K562 (cell line): ENCODE measurements around the gene CUL2. TPM values are rescaled to one million over a fixed set of nuclear protein-coding genes. Genes with fewer than 3 reads are reported as not detected.

Experiments
- ATAC-seq: fragments of 200-7000 bp; cut with Tn5 transposase; 3 replicates; pipeline ENCODE4 v1.9.1; 2020; ENCODE audit warnings: moderate library complexity
- BruUV-seq: library from RNA; stranded (reverse); fragments of 400-500 nt; replicated peaks from 2 replicates; lab custom pipeline; 2021; lab: Mats Ljungman, UMichigan
- CTCF ChIA-PET: fragments of 300-600 bp; formaldehyde crosslinking; extraction: SDS; loops from one replicate; lab custom pipeline; 2021; ENCODE audit warnings: low intra/inter-chr PET ratio; lab: Yijun Ruan, JAX
- POLR2A ChIA-PET: fragments of 300-600, 350-650 bp; sonication (Branson Sonifier 250); formaldehyde crosslinking; extraction: SDS; loops from one replicate; lab custom pipeline; 2021; ENCODE audit warnings: antibody characterized with exemption, inconsistent platforms; lab: Yijun Ruan, JAX
- DNase-seq, 4 experiments: peaks; one replicate each; pipeline versions ENCODE4 v3.0.0 to v3.0.0-alpha.2; 2011 to 2018; ENCODE audit warnings: low spot score in 3 of 4, mixed read lengths in 3 of 4; ENCODE audit errors: extremely low read depth in 1 of 4
- FAIRE-seq: peaks from 2 replicates; lab custom pipeline; 2011; peaks lifted over from hg19 to GRCh38; lab: Jason Lieb, UNC
- H2AFZ ChIP-seq: 2 replicates; pipeline ENCODE4 v1.6.0; 2011; ENCODE audit warnings: low read depth, low read length, control low read depth, inconsistent platforms
- H3K27ac ChIP-seq: fragments of 200-600 bp; 3 replicates; pipeline ENCODE4 v1.8.0; 2011; ENCODE audit warnings: low read depth, mild to moderate bottlenecking, control low read depth, inconsistent platforms, low read length, moderate library complexity, mixed read lengths; ENCODE audit errors: extremely low read depth
- H3K27me3 ChIP-seq, 2 experiments: fragments of 300-600 bp in 1 of 2; 2 replicates in 1 of 2; 3 replicates in 1 of 2; pipeline versions ENCODE4 v1.6.0 to v1.8.0; 2011; ENCODE audit warnings: inconsistent platforms in 2 of 2, low read length in 2 of 2, mild to moderate bottlenecking in 1 of 2, mixed read lengths in 1 of 2, moderate library complexity in 1 of 2; ENCODE audit not compliant: control insufficient read depth in 2 of 2, insufficient read depth in 2 of 2
- H3K36me3 ChIP-seq: fragments of 300-600 bp; 3 replicates; pipeline ENCODE4 v1.8.0; 2011; ENCODE audit warnings: mild to moderate bottlenecking, low read length, inconsistent platforms; ENCODE audit not compliant: control insufficient read depth, insufficient read depth
- H3K4me1 ChIP-seq, 2 experiments: fragments of 200-600 bp in 1 of 2; replicated peaks in 1 of 2; 2 replicates in 1 of 2; 3 replicates in 1 of 2; pipeline versions ENCODE4 v1.5.1 to v1.8.0; 2011; ENCODE audit warnings: inconsistent platforms in 2 of 2, low read length in 2 of 2, mild to moderate bottlenecking in 1 of 2, mixed read lengths in 1 of 2, moderate library complexity in 1 of 2; ENCODE audit not compliant: control insufficient read depth in 2 of 2, insufficient read depth in 2 of 2
- H3K4me2 ChIP-seq: 2 replicates; pipeline ENCODE4 v1.6.1; 2011; ENCODE audit warnings: low read length, control low read depth, inconsistent platforms, mixed read lengths; ENCODE audit not compliant: insufficient read depth
- H3K4me3 ChIP-seq: fragments of 200-600 bp; sonication (generic), shearing (Covaris generic); 2 replicates; pipeline ENCODE4 v1.5.1; 2016; ENCODE audit warnings: control low read depth, inconsistent platforms
- H3K79me2 ChIP-seq: fragments of 200-600 bp; 3 replicates; pipeline ENCODE4 v1.8.0; 2011; ENCODE audit warnings: low read length, inconsistent platforms; ENCODE audit not compliant: control insufficient read depth, insufficient read depth
- H3K9ac ChIP-seq, 2 experiments: 2 replicates each; pipeline versions ENCODE4 v1.6.0 to v1.6.1; 2011; ENCODE audit warnings: low read depth in 2 of 2, low read length in 2 of 2, control low read depth in 1 of 2, inconsistent platforms in 1 of 2, mild to moderate bottlenecking in 1 of 2, mixed read lengths in 1 of 2; ENCODE audit not compliant: insufficient read depth in 1 of 2
- H3K9me1 ChIP-seq: one replicate; pipeline ENCODE4 v1.6.0; 2011; ENCODE audit warnings: inconsistent platforms, mild to moderate bottlenecking, low read length, moderate library complexity; ENCODE audit not compliant: control insufficient read depth, insufficient read depth
- H3K9me3 ChIP-seq: replicated peaks from 2 replicates; pipeline ENCODE4 v1.5.1; 2011; ENCODE audit warnings: low read depth, low read length, inconsistent platforms; ENCODE audit not compliant: control insufficient read depth, insufficient read depth
- H4K20me1 ChIP-seq: replicated peaks from 2 replicates; pipeline ENCODE4 v1.6.1; 2011; ENCODE audit warnings: low read length, inconsistent platforms, mixed read lengths; ENCODE audit not compliant: control insufficient read depth, insufficient read depth
- DNMT1 ChIP-seq: fragments of 450-650 bp; IDR thresholded peaks from 2 replicates; pipeline ENCODE4 v1.6.1; 2016; ENCODE audit warnings: antibody characterized with exemption, mild to moderate bottlenecking
- ERF ChIP-seq: fragments of 450-650 bp; formaldehyde crosslinking; IDR thresholded peaks from 2 replicates; pipeline ENCODE4 v1.4.0; 2020; ENCODE audit warnings: mild to moderate bottlenecking, mixed read lengths
- MAZ ChIP-seq, 2 experiments: fragments of 450-650 bp in 1 of 2; sonication (generic) in 1 of 2; formaldehyde crosslinking; IDR thresholded peaks in 1 of 2; conservative IDR thresholded peaks in 1 of 2; 2 replicates each; pipeline versions ENCODE4 v1.4.0 to v1.5.0; 2020; ENCODE audit warnings: mild to moderate bottlenecking in 1 of 2, missing genetic modification reagents in 1 of 2
- SMAD4 ChIP-seq: fragments of 250-450 bp; sonication (Bioruptor Pico); conservative IDR thresholded peaks from 2 replicates; pipeline ENCODE4 v1.8.0; 2021; ENCODE audit warnings: inconsistent platforms, mild to moderate bottlenecking, moderate library complexity
- WGBS: fragments of 100-300 bp; shearing (Covaris generic); methylation state at CpG from one replicate; pipeline ENCODE4 v1.1.6; 2016; ENCODE audit warnings: low coverage, mixed read lengths; ENCODE audit not compliant: insufficient coverage; ENCODE audit errors: missing lambda C conversion rate; 5-methylcytosine and 5-hydroxymethylcytosine counted together
- in situ Hi-C: fragments of 300-500 bp; cut with MboI; formaldehyde crosslinking; loops from 4 replicates; pipeline ENCODE4 v1.15.0; 2018; ENCODE audit warnings: inconsistent platforms, mixed read lengths
- intact Hi-C: fragments of 100-400 bp; cut with micrococcal nuclease; formaldehyde crosslinking; loops from 2 replicates; pipeline ENCODE4 v1.14.2; 2022
- polyA plus RNA-seq, 8 experiments: library from polyadenylated mRNA; depleted of rRNA in 4 of 8; stranded (reverse) in 5 of 8; unstranded in 3 of 8; fragments of >200 nt; fragmentation: Nextera tagmentation in 2 of 8; fragmentation: Illumina TruSeq in 1 of 8; extraction: Ambion mirVana in 2 of 8; extraction: Trizol in 1 of 8; gene quantifications; 2 replicates each; pipeline versions ENCODE4 v1.2.1 to v1.2.3, GENCODE V29; 2011 to 2014; ENCODE audit warnings: inconsistent platforms in 1 of 8, missing spikeins in 1 of 8
- total RNA-seq, 7 experiments: library from RNA; depleted of rRNA in 6 of 7; stranded (reverse); fragments of >200 nt in 6 of 7; fragmentation: Illumina TruSeq in 2 of 7; extraction: Trizol in 2 of 7; gene quantifications; 2 replicates each; pipeline versions ENCODE4 v1.2.1 to v1.2.3, GENCODE V29; 2011 to 2021; ENCODE audit warnings: low replicate concordance in 1 of 7
- TF ChIP-seq, protein P1 (sequence below): fragments of 250-450 bp; sonication (Bioruptor Pico); IDR thresholded peaks from 2 replicates; pipeline ENCODE4 v1.4.0; 2020
- TF ChIP-seq, protein P2 (sequence below): sonication (generic); formaldehyde crosslinking; IDR thresholded peaks from 2 replicates; pipeline ENCODE4 v1.8.0; 2022; ENCODE audit warnings: mild to moderate bottlenecking, missing genetic modification reagents, borderline replicate concordance
- TF ChIP-seq, protein P3 (sequence below), 2 experiments: fragments of 450-650 bp in 1 of 2; sonication (generic) in 1 of 2; formaldehyde crosslinking; conservative IDR thresholded peaks; 2 replicates each; pipeline versions ENCODE4 v1.4.0 to v1.8.1; 2020 to 2022; ENCODE audit warnings: mild to moderate bottlenecking in 1 of 2, missing genetic modification reagents in 1 of 2

Gene CUL2
- total and polyA plus RNA-seq, 9 of the 15 experiments (the other 6 are each of a cell fraction or from before 2014, with no cell fraction given) = 17.3 to 46.3 (median 41.2) TPM

DNA sequence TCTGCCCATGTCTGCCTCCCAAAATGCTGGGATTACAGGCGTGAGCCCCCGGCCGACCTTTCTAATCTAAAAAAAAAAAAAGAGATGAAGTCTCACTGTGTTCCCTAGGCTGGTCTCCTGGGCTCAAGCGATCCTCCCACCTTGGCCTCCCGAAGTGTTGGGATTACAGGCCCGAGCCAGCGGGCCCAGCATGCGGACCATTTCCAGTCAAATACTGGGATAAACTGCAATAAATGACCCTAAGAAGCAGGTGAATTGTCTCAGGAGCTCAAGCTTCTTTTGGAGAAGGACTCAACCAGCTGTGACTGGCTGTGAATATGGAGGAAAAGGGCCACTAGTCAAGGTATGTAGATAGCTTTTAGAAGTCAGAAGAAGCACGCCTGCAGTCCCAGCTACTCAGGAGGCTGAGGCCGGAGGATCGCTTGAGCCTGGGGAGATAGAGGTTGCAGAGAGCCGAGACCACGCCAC is 36.0 kb upstream of the CUL2 start:
- H3K79me2 ChIP-seq = peaks cover 43% of the 10 kb centered on the region
- DNase-seq (peak in 1 of 4 experiments; percentile 12), ATAC-seq (no peak), FAIRE-seq (no peak)
- peak overlapping the region; percentile 99 for H3K27ac ChIP-seq
- 29% methylated on average over 13 of the region's 13 CpGs for WGBS
- CTCF ChIA-PET = interaction anchor here (0.7 to 0.8 kb wide), 2 partner anchors 70 to 94 kb away, joined by 5 to 7 read pairs; no protein-coding TSS in a partner anchor
- POLR2A ChIA-PET = interaction anchor here (0.7 to 3.7 kb wide), 15 partner anchors 9 to 863 kb away, joined by 3 to 24 read pairs (median 4); partner anchors contain the start of gene CUL2
- peak overlapping the region; percentile 93 to 97 for H3K9ac ChIP-seq
- in situ Hi-C loops = no loop called here
- no peaks in the 10 kb centered on the region for H3K9me1 ChIP-seq
- H3K27me3 ChIP-seq = no peaks in the 10 kb centered on the region
- H4K20me1 ChIP-seq = no peaks in the 10 kb centered on the region
- H2AFZ ChIP-seq = peak overlapping the region; percentile 93
- no peaks in the 10 kb centered on the region for H3K9me3 ChIP-seq
- H3K36me3 ChIP-seq = no peaks in the 10 kb centered on the region
- BruUV-seq = TSS peak; percentile 80
- H3K4me1 ChIP-seq = peaks cover 15 to 22% of the 10 kb centered on the region in 2 experiments
- peak overlapping the region; percentile 95 for H3K4me3 ChIP-seq
- H3K4me2 ChIP-seq = peak overlapping the region; percentile 96
- intact Hi-C loops = loop anchor here (1.0 to 10.0 kb wide), 6 partner anchors 69 to 509 kb away; partner anchors contain the start of gene GJD4
- TF ChIP-seq, protein P1, sequence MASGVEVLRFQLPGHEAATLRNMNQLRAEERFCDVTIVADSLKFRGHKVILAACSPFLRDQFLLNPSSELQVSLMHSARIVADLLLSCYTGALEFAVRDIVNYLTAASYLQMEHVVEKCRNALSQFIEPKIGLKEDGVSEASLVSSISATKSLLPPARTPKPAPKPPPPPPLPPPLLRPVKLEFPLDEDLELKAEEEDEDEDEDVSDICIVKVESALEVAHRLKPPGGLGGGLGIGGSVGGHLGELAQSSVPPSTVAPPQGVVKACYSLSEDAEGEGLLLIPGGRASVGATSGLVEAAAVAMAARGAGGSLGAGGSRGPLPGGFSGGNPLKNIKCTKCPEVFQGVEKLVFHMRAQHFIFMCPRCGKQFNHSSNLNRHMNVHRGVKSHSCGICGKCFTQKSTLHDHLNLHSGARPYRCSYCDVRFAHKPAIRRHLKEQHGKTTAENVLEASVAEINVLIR (CRISPR knock-in tag) = 0 out of 2 replicates have a peak, but pooled peaks have one; percentile 11
- TF ChIP-seq, protein P2, sequence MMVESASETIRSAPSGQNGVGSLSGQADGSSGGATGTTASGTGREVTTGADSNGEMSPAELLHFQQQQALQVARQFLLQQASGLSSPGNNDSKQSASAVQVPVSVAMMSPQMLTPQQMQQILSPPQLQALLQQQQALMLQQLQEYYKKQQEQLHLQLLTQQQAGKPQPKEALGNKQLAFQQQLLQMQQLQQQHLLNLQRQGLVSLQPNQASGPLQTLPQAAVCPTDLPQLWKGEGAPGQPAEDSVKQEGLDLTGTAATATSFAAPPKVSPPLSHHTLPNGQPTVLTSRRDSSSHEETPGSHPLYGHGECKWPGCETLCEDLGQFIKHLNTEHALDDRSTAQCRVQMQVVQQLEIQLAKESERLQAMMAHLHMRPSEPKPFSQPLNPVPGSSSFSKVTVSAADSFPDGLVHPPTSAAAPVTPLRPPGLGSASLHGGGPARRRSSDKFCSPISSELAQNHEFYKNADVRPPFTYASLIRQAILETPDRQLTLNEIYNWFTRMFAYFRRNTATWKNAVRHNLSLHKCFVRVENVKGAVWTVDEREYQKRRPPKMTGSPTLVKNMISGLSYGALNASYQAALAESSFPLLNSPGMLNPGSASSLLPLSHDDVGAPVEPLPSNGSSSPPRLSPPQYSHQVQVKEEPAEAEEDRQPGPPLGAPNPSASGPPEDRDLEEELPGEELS = no peak; the same call in 1 of the 2 replicates
- TF ChIP-seq DNMT1 (no peak), SMAD4 (CRISPR knock-in tag) (peak; percentile 8; the same call in 1 of the 2 replicates), ERF (CRISPR knock-in tag) (peak; percentile 71; the same call in 1 of the 2 replicates), MAZ (CRISPR knock-in tag; conservative IDR thresholded peaks at IDR 0.05 in 1 of 2, IDR thresholded peaks at IDR 0.05 in 1 of 2) (no peak)
- TF ChIP-seq, protein P3, sequence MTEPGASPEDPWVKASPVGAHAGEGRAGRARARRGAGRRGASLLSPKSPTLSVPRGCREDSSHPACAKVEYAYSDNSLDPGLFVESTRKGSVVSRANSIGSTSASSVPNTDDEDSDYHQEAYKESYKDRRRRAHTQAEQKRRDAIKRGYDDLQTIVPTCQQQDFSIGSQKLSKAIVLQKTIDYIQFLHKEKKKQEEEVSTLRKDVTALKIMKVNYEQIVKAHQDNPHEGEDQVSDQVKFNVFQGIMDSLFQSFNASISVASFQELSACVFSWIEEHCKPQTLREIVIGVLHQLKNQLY (CRISPR knock-in tag; conservative IDR thresholded peaks at IDR 0.05) = 0 out of 4 replicates have a peak, but pooled peaks of 1 of the 2 experiments have one; percentile 51
